ENCODE results near the gene PUS1.

DNA sequence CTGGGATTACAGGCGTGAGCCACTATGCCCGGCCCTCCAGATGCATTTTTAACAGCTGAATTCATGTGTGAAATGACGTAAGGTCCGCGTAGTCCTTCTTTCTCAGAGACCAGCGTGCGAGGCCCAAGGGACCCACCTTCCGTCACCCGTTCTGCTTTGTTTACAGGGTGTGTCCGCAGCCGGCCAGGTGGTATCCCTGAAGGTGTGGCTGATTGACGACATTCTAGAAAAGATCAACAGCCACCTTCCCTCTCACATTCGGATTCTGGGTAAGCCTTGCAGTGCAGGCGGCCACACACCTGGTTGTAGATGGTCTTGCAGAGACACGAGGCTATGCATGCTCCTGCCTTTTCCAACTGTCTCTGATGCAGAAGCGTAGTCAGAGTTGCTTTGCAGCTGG, 9.9 kb downstream of the PUS1 start:
- no peak for TF ChIP-seq POLR2A (IDR thresholded peaks at IDR 0.05)
- TF ChIP-seq, protein P1, sequence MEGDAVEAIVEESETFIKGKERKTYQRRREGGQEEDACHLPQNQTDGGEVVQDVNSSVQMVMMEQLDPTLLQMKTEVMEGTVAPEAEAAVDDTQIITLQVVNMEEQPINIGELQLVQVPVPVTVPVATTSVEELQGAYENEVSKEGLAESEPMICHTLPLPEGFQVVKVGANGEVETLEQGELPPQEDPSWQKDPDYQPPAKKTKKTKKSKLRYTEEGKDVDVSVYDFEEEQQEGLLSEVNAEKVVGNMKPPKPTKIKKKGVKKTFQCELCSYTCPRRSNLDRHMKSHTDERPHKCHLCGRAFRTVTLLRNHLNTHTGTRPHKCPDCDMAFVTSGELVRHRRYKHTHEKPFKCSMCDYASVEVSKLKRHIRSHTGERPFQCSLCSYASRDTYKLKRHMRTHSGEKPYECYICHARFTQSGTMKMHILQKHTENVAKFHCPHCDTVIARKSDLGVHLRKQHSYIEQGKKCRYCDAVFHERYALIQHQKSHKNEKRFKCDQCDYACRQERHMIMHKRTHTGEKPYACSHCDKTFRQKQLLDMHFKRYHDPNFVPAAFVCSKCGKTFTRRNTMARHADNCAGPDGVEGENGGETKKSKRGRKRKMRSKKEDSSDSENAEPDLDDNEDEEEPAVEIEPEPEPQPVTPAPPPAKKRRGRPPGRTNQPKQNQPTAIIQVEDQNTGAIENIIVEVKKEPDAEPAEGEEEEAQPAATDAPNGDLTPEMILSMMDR (IDR thresholded peaks at IDR 0.05): no peak

All from breast epithelium (tissue), 3 donors.